ENCODE data around the gene THEM5. TPM values are rescaled to one million over a fixed set of nuclear protein-coding genes. Genes with fewer than 3 reads are reported as not detected.

The THEM5 gene
- total RNA-seq, 6 experiments from 2014 or later = not detected

GRCh38 chr1:151799179-151800022 lies 54.1 kb downstream of the THEM5 start:
- 52% methylated on average over 9 of the region's 9 CpGs for WGBS (ENCODE audit: insufficient coverage, low coverage, low lambda C conversion rate, missing lambda C conversion rate)

GRCh38 chr1:151798571-151798970 lies 54.9 kb downstream of the THEM5 start:
- Histone ChIP-seq H3K36me3 (no peaks in the 10 kb centered on the region), H3K4me3 (no peak overlapping the region), H3K9me3 (no peaks in the 10 kb centered on the region), H3K27ac (no peak overlapping the region), H3K4me1 (no peaks in the 10 kb centered on the region), H3K27me3 (no peaks in the 10 kb centered on the region)
- no peak for ATAC-seq
- DNase-seq = no peak
- intact Hi-C loops (cut with DNase I) = no loop called here
- no peak for TF ChIP-seq POLR2A (IDR thresholded peaks at IDR 0.05)
- no peak for TF ChIP-seq CTCF (IDR thresholded peaks at IDR 0.05)
- whole genome bisulfite sequencing (ENCODE audit: insufficient coverage, low coverage, low lambda C conversion rate, missing lambda C conversion rate) = 88% methylated on average over 5 of the region's 5 CpGs

More at GRCh38 chr1:151799179-151800022, 54.1 kb downstream of the THEM5 start:
- H3K4me1 ChIP-seq = no peaks in the 10 kb centered on the region
- no peak overlapping the region for H3K27ac ChIP-seq
- H3K27me3 ChIP-seq = no peaks in the 10 kb centered on the region
- H3K36me3 ChIP-seq = no peaks in the 10 kb centered on the region
- no peak for DNase-seq
- no peak for TF ChIP-seq POLR2A (IDR thresholded peaks at IDR 0.05)
- no peak for TF ChIP-seq CTCF (IDR thresholded peaks at IDR 0.05)
- no peak overlapping the region for H3K4me3 ChIP-seq
- H3K9me3 ChIP-seq = no peaks in the 10 kb centered on the region
- no peak for ATAC-seq
- intact Hi-C loops (cut with DNase I) = no loop called here

Small RNAs within 50 kb of the gene (small RNA-seq; reads per million reads assigned to genes)
- 0 reads per million in 2 experiments for gene RF00019

Other genes with a start within 250 kb of the THEM5 start
- 10 to 100 TPM; 14.9 to 21.4 (median 16.9) TPM for gene SNX27, start 241.7 kb downstream of the THEM5 start, total RNA-seq
- gene CELF3, start 136.9 kb downstream of the THEM5 start, total RNA-seq = not detected
- not detected for gene RIIAD1, start 132.2 kb downstream of the THEM5 start, total RNA-seq
- gene MRPL9, start 90.2 kb downstream of the THEM5 start, total RNA-seq = 10 to 100 TPM; 21.3 to 35.7 (median 28.4) TPM
- gene TDRKH, start 63.2 kb downstream of the THEM5 start, total RNA-seq = 10 to 100 TPM in 1 of 6 experiments, 1 to 10 TPM in 5; 1.7 to 12.1 (median 3.3) TPM
- gene LINGO4, start 48.3 kb downstream of the THEM5 start, total RNA-seq = under 1 TPM; 0.12 to 0.37 (median 0.18) TPM
- 10 to 100 TPM; 13.3 to 33.9 (median 21.5) TPM for gene RORC, start 21.9 kb downstream of the THEM5 start, total RNA-seq
- gene C2CD4D, start 13.9 kb downstream of the THEM5 start, total RNA-seq = not detected
- 10 to 100 TPM in 2 of 6 experiments, 1 to 10 TPM in 4; 8.5 to 19.1 (median 9.2) TPM for gene THEM4, start 55.8 kb upstream of the THEM5 start, total RNA-seq
- gene S100A10, start 140.1 kb upstream of the THEM5 start, total RNA-seq = 100 to 1,000 TPM in 1 of 6 experiments, 10 to 100 TPM in 5; 48.5 to 192 (median 61.7) TPM
- gene S100A11, start 183.3 kb upstream of the THEM5 start, total RNA-seq = 10 to 100 TPM; 11.0 to 68.5 (median 25.3) TPM
- gene TCHHL1, start 235.4 kb upstream of the THEM5 start, total RNA-seq = not detected

All from right lobe of liver (tissue), 6 donors.